CD4-positive, alpha-beta T cell treated with Interleukin-1 beta for 1 hour (primary cell): Measurements from ENCODE around the gene LYZL6.
"Not testable (repeated sequence)": the region's sequence is repeated elsewhere in the genome, so short reads cannot be mapped to it uniquely, and the experiment has no call there.

Experiments used
- DNase-seq, 2 donors: peaks; one replicate each; pipeline ENCODE4 v3.0.0-alpha.2; 2020 to 2022

The LYZL6 gene

DNA sequence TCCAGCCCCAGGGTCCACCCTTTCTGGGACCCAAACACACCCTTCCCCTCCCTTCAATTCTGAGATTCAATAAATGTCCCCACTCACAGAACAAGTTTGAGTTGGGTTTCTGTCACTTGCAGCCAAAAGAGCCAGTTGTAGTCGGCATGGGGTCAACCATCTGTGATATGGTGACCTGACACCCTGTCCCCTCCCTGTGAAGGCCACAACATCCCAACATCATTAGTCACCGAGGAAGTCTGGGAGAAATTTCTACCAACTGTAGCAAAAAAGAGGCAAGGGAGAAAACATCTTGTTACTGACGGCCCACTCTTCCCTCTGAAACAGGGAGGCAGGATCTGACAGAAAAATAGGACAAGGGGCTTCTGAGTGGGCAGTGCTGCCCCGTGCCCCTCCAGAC is 638 bp upstream of the LYZL6 start:
- no peak for DNase-seq

DNA sequence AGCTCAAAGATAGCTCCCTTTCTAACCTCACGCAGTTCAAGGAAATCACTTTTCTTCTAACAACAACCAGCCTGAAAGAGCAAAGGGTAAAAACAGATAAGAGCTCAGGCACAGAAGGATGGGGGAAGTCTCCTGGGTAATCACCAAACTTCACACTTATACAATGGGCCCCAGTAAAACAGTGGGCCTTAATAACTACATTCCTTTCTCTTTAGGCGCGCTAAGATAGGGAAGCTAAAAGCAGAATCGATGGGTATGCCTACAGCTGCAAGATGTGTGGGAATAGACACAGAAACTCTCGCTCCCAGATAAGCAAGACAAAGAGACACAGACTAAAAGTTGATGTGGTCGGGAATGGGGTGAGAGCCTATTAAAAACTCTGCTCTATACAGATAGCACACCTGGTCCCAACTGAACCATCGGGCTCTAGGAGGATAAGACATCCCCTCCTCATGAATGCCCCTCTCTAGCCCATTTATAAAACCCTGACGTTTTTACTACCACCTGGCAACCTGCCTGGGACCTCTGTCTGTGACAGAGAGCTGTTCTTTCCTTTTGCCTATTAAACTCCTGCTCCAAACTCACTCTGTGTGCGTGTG is 826 bp downstream of the LYZL6 start:
- no peak for DNase-seq

DNA sequence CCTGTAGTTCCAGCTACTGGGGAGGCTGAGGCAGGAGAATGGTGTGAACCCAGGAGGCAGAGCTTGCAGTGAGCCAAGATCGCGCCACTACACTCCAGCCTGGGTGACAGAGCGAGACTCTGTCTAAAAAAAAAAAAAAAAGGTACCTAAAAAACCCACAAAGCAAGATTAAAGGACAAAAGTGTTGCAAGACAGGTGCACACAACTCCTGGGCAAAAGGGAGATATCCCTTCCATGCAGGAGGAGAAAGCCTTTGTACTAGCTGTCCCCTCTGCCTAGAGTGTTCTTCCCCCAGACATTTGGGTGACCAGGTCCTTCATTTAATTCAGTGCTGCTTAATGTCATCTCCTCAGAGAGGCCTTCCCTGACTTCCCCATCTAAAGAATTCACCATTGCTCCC is 5.0 kb downstream of the LYZL6 start:
- DNase-seq: not testable (repeated sequence)

DNA sequence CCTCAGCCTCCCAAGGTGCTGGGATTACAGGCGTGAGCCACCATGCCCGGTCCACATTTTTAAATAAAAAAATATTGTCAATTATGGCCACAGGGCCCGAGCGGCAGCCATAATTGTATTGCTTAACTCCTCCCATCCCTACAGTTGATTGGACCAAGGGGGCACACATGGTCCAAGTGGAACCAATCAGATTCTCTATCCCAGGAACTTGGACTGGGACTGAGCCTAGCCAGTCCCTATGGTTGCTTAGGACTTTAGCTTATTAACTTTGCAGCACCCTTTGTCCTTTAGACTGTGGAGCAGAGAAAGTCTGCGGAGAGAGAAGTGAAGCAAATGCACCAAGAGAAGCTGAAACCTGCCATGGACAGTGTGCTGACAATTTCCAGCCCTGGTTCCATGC is 7.5 kb downstream of the LYZL6 start:
- no peak for DNase-seq

DNA sequence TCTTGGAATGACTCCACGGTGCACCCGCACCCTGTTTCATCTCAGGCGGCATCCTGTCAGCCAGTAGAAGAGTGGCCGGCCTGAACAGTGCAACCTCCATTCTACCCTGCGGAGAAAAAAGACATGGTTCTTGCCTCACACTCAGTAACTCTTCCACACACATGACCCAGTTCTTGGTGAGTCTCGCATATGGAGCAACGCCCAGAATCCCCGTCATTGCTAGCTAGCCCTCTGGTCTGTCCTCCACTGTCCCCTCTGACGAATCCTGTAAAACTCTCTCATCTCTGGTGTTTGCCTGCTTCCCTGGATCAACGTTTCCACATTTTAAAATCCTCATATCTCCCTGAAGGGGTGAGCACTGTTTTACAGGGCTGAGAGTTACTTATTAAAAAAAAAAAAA is 8.8 kb downstream of the LYZL6 start:
- no peak for DNase-seq

DNA sequence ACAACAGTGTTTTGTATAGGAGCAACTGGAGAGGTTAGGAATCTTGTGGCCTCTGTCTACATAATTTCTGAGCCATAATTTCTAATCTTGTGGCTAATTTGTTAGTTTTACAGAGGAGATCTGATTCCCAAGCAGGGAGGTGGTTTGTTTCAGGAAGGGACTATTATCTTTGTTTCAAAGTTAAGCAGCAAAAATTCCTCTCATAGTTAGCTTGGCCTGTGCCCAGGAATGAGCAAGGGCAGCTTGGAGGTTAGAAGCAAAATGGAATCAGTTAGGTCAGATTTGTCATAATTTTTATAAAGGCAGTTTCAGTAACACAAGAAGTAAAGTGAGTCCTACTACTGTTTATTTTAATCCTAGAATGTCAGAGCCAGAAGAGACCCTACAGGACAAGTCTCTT is 10.9 kb downstream of the LYZL6 start:
- DNase-seq: no peak

DNA sequence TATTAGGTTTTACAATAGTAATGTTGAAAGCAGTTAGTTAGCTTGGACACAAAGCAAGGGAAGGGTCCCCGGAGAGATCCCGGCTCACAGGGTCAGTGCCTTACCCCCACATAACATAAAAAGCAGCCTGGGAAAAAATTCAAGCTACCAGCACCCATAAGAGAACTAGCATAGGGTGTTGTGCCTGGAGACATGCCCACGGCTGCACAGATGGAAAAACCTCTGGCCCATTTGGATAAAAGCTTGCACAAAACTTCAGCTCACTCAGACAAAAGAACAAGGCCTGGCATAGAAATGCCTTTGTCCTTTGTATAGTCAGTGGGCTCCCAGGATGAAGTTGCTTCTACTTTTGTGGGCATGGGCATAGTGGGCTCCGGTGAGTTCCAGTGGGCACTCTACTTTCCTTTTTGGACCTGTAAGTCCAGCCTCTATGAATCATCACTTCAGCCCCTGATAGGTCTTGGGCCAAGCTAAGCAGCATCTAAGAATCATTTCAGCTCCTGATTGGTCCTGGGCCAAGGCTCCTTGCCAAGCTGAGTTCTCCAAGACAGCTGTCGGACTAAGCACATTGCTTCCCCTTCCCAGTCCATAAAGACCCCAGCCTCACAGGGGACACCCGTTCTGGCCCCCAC is 11.6 kb downstream of the LYZL6 start:
- no peak for DNase-seq

DNA sequence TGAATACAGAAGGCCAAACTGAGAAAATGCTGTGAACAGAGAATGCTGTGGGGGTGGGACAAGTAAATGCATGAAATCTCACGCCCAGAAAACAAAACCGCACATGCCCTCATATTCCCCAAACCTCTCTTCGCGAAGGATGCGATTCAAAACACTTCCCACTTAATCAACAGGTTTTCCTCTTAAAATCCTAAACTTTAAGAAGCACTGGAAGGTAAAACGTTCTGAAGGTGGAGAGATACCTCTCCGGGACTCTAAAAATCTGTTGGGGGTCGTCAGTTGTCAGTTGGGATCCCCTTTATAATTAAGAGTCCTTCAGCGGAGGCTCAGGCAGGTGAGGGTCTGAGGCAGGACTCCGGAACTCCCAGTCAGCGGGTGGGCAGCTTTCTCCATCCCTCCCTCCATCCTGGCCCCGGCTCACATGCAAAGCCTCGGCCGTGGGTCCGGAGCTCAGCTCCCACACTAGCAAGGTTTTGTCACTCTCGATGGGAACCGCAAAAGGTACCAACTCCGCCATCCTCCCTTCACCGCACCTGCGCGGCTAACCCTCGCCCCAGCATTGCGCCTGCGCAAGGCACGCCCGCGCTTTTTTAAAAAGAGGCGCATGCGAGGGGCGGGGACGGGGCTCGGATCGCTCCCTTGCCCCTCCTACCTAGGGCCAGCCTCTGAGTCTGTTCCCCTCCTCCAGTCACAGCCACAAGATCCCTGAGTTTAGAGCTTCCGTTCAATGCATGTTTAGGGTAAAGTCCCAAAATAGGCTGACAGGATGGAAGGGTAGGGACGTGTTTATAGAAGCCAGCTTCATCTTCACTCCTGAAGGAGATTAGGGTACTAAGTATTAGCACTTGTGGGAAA is 13.1 kb downstream of the LYZL6 start, which contains the start of gene RDM1:
Gene RDM1 (minus strand): TSS at position 563 of the 855 bp plus-strand sequence. CDS start 46 bp downstream, at position 517.
- DNase-seq: peak; percentile 80 to 84

DNA sequence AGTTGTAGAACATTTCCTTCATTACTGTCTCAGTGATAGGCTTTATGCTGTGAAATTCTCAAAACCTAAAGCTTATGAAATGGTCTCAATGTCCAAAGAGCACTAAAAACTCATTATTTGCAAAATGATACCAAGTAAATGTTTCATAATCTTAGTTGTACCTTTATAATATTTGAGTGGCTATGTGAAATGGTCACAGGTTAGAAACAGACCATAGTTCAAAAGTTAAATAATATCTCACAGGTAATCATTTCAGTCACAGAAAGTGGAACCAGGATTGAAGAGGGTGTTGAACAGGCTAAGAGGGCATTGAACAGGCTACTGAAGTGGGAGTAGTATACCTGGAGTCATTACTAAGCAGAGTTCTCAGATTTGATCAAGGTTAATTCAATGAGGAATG is 15.8 kb downstream of the LYZL6 start:
- DNase-seq: no peak

DNA sequence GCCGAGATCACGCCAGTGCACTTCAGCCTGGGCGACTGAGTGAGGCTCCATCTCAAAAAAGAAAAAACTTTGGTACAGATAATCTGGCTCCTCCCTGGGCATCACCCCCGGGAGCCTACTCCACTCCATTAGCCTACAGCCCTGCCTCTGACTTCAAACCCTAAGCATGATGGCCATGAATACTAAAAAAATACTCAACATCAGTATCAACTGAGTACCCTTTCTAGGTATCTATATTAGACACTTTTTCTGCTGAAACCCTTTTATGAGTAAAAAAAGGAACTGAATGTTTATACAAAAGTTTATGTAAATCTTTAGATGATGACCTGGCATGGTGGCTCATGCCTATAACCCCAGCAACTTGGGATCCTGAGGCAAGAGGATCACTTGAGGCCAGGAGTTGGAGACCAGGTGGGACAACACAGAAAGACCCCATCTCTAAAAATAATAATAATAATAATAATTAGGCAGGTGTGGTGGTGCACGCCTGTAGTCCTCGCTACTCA is 19.9 kb downstream of the LYZL6 start:
- DNase-seq: no peak

DNA sequence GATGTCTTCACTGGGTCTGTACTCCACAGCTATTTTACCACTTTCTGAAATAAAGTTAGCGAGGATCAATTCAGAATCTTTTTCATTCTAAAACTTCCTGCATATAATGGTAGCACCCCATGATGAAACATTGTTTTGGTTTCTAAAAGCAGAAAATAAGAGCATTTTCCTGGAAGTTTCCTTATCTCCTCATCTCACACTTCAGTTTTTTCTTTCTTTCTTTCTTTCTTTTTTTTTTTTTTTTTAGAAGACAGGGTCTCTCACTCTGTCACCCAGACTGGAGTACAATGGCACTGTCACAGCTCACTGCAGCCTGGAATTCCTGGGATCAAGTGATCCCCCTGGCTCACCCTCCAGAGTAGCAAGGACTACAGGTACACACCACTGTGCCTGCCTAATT is 23.3 kb downstream of the LYZL6 start:
- no peak for DNase-seq

DNA sequence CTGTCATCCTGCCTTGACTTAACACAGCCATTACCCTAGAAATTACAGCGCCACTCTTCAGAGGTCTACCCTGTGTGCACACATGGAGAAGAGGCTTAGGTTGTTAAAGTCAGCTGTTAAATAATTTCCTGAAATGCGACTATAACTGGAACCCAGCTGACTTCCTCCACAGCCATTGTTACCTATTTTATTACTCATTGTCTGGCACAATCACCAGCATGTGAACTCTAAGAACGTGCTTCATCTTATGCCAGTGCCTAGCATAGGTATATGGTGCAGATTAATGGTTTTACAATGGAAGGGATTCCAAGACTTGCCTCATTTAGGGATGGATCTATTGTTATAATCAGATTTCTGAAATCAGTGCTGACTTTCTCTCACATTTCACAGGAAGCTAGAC is 24.8 kb downstream of the LYZL6 start:
- no peak for DNase-seq

DNA sequence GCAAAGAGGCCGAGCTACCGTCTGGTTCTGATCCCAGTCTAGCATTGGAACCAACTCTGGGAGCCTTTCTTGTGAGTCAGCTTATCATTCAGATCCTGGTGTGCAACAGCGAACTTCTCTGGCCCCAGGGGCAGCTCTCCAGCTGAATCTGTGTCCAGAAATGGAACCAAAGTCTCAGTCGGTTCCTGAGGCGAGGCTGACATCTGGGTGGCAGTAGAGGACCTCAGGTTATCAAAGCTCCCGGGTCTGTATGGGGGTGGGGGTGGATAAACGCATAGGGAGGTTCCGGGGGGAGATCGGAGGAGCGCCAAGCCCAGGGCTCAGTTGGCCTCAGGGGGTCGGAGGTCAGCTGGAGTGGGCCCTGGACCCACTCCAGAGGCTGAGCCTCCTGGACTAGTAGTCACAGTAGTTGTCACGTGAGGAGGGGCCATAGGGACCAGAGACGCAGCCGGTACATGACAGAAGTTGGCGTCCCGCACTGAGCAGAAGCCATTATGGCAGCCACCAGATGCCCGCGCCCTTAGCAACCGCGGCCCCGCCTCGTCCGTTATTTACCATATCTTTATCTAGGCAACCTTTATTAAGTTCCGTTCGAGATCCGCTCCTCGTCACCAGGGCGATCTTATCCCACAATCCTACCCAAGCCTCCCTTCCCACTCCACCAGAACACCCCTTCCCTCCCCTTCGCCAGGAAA is 25.8 kb downstream of the LYZL6 start:
- no peak for DNase-seq

DNA sequence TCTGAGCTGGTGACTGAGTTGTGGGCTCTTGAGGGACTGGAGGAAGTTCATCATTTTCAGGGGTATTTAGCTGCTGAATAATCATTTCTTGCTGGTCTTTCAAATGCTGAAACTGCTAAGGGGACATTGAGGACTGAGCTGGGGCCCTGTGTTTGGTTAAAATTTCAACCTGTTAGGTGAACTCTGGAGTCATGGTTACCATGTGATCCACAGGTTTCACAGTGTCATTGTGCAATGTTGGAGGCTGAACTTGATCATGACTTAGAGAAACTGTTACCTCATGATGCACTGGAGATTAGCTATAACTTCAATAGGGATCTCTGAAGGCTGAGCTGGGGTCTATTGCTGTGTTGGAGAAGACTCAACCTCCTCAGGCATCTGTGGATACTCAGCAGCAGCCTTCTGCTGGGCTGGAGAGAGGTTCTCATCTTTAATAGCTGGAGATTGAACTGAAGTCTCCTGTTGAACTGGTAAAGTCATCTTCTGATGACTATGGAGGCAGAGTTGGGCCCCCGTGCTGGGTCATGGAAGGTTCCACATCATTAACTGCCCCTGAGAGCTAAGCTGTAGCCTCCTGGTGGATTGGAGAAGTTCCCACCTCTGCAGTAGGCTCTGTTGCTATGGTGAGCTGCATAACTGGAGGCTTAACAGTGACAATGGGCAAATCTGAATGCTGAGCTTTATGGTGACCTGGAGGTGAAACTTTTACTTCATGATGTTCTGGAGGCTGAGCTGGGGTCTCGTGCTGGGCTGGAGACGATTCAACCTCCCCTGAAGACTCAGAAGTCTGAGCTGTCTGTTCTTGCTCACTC is 28.2 kb downstream of the LYZL6 start:
- no peak for DNase-seq

DNA sequence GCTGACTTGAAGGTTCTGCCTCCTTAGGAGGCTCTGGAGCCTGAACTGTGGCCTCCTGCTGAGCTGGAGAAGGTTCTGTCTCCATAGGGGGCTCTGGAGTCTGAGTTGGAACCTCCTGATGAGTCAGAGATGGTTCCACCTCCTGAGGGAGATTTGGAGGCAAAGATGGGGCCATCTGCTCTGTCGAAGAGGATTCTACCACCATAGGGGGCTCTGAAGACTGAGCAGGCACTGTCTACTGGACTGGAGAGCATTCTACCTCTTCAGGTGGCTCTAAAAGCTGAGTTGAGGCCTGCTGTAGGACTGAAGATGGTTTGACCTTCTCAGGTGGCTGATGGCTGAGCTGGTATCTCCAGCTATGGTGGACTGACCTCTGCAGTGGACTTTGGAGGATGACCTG is 29.2 kb downstream of the LYZL6 start:
- no peak for DNase-seq

DNA sequence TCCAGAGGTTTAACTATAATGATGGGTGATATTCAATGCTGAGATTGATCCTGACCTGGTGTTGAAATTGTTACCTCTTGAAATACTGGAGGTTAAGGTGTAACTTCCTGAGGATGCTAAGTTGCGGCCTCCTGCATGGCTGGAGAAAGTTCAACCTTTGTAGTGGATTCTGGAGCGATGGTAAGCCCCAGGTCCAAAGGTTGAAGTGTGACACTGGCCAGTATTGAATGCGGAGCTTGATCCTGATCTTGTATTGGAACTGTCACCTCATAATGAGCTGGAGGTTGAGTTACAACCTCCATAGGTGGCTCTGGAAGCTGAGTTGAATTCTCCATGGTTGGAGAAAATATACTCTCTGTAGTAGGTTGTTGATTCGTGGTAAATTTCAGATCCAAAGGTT is 29.9 kb downstream of the LYZL6 start:
- DNase-seq: no peak

DNA sequence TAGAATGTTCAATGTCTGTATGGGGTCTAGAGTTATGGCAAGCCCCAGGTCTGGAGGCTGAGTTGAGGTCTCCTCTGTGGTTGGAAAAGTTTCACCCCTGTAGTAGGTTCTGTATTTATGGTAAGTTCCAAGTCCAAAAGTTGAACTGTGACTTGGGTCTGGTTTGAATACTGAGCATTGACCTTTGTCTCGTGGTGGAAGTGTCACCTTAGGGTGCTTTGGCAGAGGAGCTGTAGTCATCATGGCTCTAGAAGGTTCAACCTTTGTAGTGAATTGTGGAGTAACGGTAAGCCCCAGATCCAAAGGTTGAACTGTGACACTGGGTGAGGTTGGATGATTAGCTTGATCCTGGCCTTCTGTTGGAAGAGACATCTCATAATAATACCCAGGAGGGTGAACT is 30.6 kb downstream of the LYZL6 start:
- no peak for DNase-seq

DNA sequence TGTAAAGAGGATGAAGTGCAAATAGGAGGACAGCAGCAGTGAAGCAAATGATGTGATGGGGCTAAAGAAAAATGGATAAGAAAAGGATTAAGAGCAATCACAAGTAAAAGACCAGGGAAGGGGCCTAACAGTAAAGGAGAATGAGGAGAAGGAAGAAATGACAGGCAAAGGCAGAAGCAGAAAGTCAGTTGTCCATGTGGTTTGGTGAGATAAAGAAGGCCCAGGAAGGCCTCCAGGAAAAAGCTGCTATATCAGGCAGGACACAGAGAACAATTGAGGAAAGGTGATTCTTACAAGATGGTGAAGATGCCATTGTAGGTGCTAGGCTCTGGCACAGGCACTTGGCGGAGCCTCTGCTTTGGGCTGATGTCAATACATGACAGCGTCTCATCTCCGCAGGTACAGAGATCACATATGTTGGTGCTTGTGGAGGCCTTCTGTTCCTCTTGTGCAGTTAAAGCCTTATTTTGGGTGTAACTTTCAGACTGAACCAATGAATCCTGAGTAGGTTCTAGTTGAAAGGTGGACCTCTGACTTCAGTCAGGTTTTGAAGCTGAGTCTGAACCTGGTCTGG is 31.1 kb downstream of the LYZL6 start:
- no peak for DNase-seq

DNA sequence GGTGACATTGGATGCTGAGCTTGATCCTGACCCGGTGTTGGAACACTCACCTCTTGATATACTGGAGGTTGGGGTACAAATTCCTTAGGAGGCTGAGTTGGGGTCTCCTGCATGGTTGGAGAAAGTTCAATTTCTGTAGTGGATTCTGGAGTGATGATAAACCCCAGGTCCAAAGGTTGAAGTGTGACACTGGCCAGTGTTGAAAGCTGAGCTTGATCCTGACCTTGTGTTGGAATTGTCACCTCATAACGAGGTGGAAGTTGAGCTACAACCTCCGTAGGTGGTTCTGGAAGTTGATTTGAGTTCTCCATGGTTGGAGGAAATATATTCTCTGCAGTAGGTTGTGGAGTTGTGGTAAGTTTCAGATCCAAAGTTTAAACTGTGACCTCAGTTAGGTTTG is 34.1 kb downstream of the LYZL6 start:
- no peak for DNase-seq

DNA sequence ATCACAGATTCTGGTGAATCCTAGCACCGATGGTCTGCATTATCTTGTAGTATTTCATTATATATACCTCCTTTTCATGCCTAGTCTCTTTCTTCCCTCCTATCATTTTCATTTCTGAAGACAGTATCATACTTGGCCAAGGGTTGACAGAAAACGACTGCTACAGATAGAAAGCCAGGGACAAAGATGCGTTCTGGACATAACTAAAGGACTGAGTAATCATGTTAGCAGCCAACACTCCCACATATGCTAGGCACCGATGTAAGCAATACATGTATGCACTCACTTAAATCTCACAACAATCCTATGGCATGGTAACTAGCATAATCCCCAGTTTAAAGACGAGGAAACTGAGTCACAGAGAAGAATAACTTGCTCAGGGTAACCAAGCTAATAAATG is 35.8 kb downstream of the LYZL6 start:
- DNase-seq: no peak

DNA sequence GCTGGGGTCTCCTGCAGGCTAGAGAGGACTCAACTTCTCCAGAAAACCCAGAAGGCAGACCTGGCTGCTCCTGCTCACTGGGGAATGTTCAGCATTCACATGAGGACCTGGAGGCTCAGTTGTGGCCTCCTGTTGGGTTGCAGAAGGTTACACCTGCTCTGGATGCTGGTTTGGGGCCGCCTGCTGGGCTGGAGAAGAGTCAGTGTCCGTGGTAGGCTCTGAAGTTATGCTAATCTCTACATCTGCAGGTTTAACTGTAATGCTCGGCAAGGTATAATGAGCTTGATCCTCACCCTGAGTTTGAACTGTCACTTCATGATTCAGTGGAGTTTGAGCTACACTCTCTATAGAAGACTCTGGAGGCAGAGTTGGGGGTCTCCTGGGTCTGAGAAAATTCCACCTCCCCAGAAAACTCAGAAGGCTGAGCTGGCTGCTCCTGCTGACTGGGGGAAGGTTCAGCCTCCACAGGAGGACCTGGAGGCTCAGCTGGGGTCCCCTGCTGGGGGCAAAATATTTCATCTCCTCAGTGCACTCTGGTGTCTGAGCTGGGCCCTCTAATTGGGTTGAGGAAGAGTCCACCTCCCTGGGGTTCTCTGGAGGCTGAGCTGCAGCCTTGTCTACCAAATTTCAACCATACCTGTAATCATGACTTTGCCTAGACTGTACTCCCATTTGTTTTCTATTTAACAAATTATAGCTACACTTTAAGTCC is 36.4 kb downstream of the LYZL6 start:
- DNase-seq: no peak
